GM19025 (cell line): Measurements from ENCODE around the gene DYNLRB1.
A peak's percentile ranks its signal among the peaks of the same experiment; 100 is the strongest.

Experiments used
- ATAC-seq: cut with Tn5 transposase; IDR thresholded peaks from one replicate; pipeline ENCODE4 v1.9.1; 2021; ENCODE audit warnings: mild to moderate bottlenecking, low read depth, moderate library complexity; ENCODE audit not compliant: unreplicated experiment

The DYNLRB1 gene

GRCh38 chr20:34552569-34552968 lies 36.3 kb downstream of the DYNLRB1 start:
- no peak for ATAC-seq

- ATAC-seq, result no peak
Observed at GRCh38 chr20:34553366-34553867, 37.2 kb downstream of the DYNLRB1 start.

- ATAC-seq, result no peak
Observed at GRCh38 chr20:34557936-34558319, 41.7 kb downstream of the DYNLRB1 start.

GRCh38 chr20:34558320-34559218 lies 42.3 kb downstream of the DYNLRB1 start, which contains the start of gene MAP1LC3A:
Gene MAP1LC3A, plus strand, starts transcription at chr20:34558718. Its CDS starts 151 bp downstream, at chr20:34558869.
- ATAC-seq, result peak; percentile 76

- ATAC-seq, result no peak
Observed at GRCh38 chr20:34559311-34560140, 43.3 kb downstream of the DYNLRB1 start.

GRCh38 chr20:34560141-34560523 lies 43.9 kb downstream of the DYNLRB1 start:
- no peak for ATAC-seq

GRCh38 chr20:34560614-34561013 lies 44.4 kb downstream of the DYNLRB1 start:
- no peak for ATAC-seq

GRCh38 chr20:34561661-34562060 lies 45.4 kb downstream of the DYNLRB1 start:
- ATAC-seq, result no peak

GRCh38 chr20:34562641-34563040 lies 46.4 kb downstream of the DYNLRB1 start:
- ATAC-seq, result no peak

- no peak for ATAC-seq
Observed at GRCh38 chr20:34564833-34565232, 48.6 kb downstream of the DYNLRB1 start.

- no peak for ATAC-seq
Observed at GRCh38 chr20:34566978-34567891, 51.0 kb downstream of the DYNLRB1 start.

GRCh38 chr20:34567892-34568865 lies 52.0 kb downstream of the DYNLRB1 start:
- ATAC-seq, result no peak

- ATAC-seq, result no peak
Observed at GRCh38 chr20:34569598-34569997, 53.4 kb downstream of the DYNLRB1 start.

GRCh38 chr20:34570859-34571306 lies 54.7 kb downstream of the DYNLRB1 start:
- ATAC-seq, result no peak

GRCh38 chr20:34571753-34572152 lies 55.5 kb downstream of the DYNLRB1 start:
- no peak for ATAC-seq

- no peak for ATAC-seq
Observed at GRCh38 chr20:34573541-34574300, 57.5 kb downstream of the DYNLRB1 start.

GRCh38 chr20:34574426-34574825 lies 58.2 kb downstream of the DYNLRB1 start:
- ATAC-seq, result no peak

GRCh38 chr20:34574861-34575260 lies 58.6 kb downstream of the DYNLRB1 start:
- ATAC-seq, result no peak
